Glutamatergic neuron (in vitro differentiated cells): ENCODE results near the gene ERICH6B. TPM values are rescaled to one million over a fixed set of nuclear protein-coding genes. Genes with fewer than 3 reads are reported as not detected.
"Not testable (repeated sequence)": the region's sequence is repeated elsewhere in the genome, so short reads cannot be mapped to it uniquely, and the experiment has no call there.

Experiments used
- DNase-seq: peaks from one replicate; pipeline ENCODE4 v3.0.0; 2022
- H3K27ac Mint-ChIP-seq: one replicate; pipeline ENCODE4 v1.8.0; 2020; ENCODE audit warnings: mild to moderate bottlenecking, mixed read lengths, inconsistent platforms; ENCODE audit not compliant: unreplicated experiment
- H3K27me3 Mint-ChIP-seq: one replicate; pipeline ENCODE4 v1.8.0; 2020; ENCODE audit warnings: mild to moderate bottlenecking, moderate library complexity, mixed read lengths, inconsistent platforms; ENCODE audit not compliant: unreplicated experiment
- H3K36me3 Mint-ChIP-seq: one replicate; pipeline ENCODE4 v1.8.0; 2020; ENCODE audit warnings: mild to moderate bottlenecking, mixed read lengths, inconsistent platforms; ENCODE audit not compliant: unreplicated experiment
- H3K4me1 Mint-ChIP-seq: one replicate; pipeline ENCODE4 v1.8.0; 2020; ENCODE audit warnings: mild to moderate bottlenecking, low read depth, mixed read lengths, inconsistent platforms; ENCODE audit not compliant: unreplicated experiment
- H3K4me3 Mint-ChIP-seq: one replicate; pipeline ENCODE4 v1.8.0; 2020; ENCODE audit warnings: mild to moderate bottlenecking, mixed read lengths, inconsistent platforms; ENCODE audit not compliant: unreplicated experiment
- H3K9me3 Mint-ChIP-seq: one replicate; pipeline ENCODE4 v1.8.0; 2020; ENCODE audit warnings: mild to moderate bottlenecking, moderate library complexity, mixed read lengths, inconsistent platforms; ENCODE audit not compliant: unreplicated experiment
- long read RNA-seq: library from polyadenylated mRNA; unstranded; transcript quantifications from one replicate; pipeline ENCODE4 v2.0.0, GENCODE V29; 2020; ENCODE audit not compliant: unreplicated experiment
- total RNA-seq: library from RNA; stranded (reverse); fragmentation: NEBNext Ultra II Directional; extraction: Animal tissue kit (Norgen Biotek cat#: 25700); gene quantifications from one replicate; pipeline ENCODE4 v1.2.1, GENCODE V29; 2021; ENCODE audit not compliant: unreplicated experiment
- TF ChIP-seq, protein P1 (sequence below): fragments of 200-600 bp; sonication (generic); IDR thresholded peaks from one replicate; pipeline ENCODE4 v1.5.0; 2021; ENCODE audit not compliant: partially characterized antibody, unreplicated experiment

ERICH6B gene
- not detected for total RNA-seq
- long read RNA-seq = 0 reads

GRCh38 chr13:45615501-45616101 is at the start of gene ERICH6B:
Gene ERICH6B, minus strand, starts transcription at chr13:45615739. Its CDS starts 18,734 bp downstream, at chr13:45597005.
- DNase-seq = peak; percentile 76
- TF ChIP-seq, protein P1, sequence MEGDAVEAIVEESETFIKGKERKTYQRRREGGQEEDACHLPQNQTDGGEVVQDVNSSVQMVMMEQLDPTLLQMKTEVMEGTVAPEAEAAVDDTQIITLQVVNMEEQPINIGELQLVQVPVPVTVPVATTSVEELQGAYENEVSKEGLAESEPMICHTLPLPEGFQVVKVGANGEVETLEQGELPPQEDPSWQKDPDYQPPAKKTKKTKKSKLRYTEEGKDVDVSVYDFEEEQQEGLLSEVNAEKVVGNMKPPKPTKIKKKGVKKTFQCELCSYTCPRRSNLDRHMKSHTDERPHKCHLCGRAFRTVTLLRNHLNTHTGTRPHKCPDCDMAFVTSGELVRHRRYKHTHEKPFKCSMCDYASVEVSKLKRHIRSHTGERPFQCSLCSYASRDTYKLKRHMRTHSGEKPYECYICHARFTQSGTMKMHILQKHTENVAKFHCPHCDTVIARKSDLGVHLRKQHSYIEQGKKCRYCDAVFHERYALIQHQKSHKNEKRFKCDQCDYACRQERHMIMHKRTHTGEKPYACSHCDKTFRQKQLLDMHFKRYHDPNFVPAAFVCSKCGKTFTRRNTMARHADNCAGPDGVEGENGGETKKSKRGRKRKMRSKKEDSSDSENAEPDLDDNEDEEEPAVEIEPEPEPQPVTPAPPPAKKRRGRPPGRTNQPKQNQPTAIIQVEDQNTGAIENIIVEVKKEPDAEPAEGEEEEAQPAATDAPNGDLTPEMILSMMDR = no peak
- peaks cover 12% of the 10 kb centered on the region for H3K36me3 Mint-ChIP-seq
- peaks cover 5% of the 10 kb centered on the region for H3K4me1 Mint-ChIP-seq
- peak within 1 kb of the TSS; percentile 78 for H3K27ac Mint-ChIP-seq
- H3K9me3 Mint-ChIP-seq = peaks cover 6% of the 10 kb centered on the region
- peak within 1 kb of the TSS; percentile 82 for H3K4me3 Mint-ChIP-seq
- peaks cover 5% of the 10 kb centered on the region for H3K27me3 Mint-ChIP-seq

DNA sequence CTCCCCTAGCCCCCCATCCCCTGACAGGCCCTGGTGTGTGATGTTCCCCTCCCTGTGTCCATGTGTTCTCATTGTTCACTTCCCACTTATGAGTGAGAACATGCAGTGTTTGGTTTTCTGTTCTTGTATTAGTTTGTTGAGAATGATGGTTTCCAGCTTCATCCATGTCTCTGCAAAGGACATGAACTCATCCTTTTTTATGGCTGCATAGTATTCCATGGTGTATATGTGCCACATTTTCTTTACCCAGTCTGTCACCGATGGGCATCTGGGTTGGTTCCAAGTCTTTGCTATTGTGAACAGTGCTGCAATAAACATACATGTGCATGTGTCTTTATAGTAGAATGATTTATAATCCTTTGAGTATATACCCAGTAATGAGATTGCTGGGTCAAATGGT is 47.4 kb upstream of the ERICH6B start:
- not testable (repeated sequence) for H3K4me1 Mint-ChIP-seq, H3K27ac Mint-ChIP-seq, H3K36me3 Mint-ChIP-seq, H3K27me3 Mint-ChIP-seq, DNase-seq, H3K4me3 Mint-ChIP-seq, H3K9me3 Mint-ChIP-seq

- Mint-ChIP-seq H3K27me3 (no peaks in the 10 kb centered on the region), H3K27ac (no peak overlapping the region), H3K4me1 (no peaks in the 10 kb centered on the region), H3K36me3 (no peaks in the 10 kb centered on the region), H3K4me3 (no peak overlapping the region), H3K9me3 (no peaks in the 10 kb centered on the region)
- TF ChIP-seq, protein P1 = no peak
- no peak for DNase-seq
These were observed 46.6 kb upstream of the ERICH6B start for GRCh38 chr13:45662162-45662561.

- H3K27me3 Mint-ChIP-seq, H3K4me3 Mint-ChIP-seq, H3K4me1 Mint-ChIP-seq, H3K36me3 Mint-ChIP-seq, DNase-seq, H3K9me3 Mint-ChIP-seq, H3K27ac Mint-ChIP-seq: not testable (repeated sequence)
These were observed 44.9 kb upstream of the ERICH6B start for GRCh38 chr13:45660458-45660857.

DNA sequence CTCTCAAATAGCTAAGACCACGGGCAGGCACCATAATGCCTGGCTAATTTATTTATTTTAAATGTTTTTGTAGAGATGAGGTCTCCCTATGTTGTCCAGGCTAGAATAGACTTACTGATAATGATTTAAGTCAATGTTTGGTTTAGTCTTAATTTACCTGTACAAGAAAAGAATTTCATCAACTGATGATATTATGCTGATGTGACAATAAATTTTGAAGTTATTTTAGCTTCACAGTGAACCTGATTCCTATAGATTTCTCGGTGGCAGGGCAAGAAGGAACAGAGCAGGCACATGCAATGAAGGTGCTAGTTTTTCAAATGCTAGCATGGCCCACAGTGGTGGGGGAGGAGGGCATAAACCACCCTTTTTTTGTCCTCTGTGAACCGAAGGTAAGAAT is 44.0 kb upstream of the ERICH6B start:
- H3K9me3 Mint-ChIP-seq = no peaks in the 10 kb centered on the region
- H3K27ac Mint-ChIP-seq = no peak overlapping the region
- H3K4me3 Mint-ChIP-seq = no peak overlapping the region
- no peaks in the 10 kb centered on the region for H3K36me3 Mint-ChIP-seq
- TF ChIP-seq, protein P1 = no peak
- no peaks in the 10 kb centered on the region for H3K27me3 Mint-ChIP-seq
- no peaks in the 10 kb centered on the region for H3K4me1 Mint-ChIP-seq
- DNase-seq = no peak

DNA sequence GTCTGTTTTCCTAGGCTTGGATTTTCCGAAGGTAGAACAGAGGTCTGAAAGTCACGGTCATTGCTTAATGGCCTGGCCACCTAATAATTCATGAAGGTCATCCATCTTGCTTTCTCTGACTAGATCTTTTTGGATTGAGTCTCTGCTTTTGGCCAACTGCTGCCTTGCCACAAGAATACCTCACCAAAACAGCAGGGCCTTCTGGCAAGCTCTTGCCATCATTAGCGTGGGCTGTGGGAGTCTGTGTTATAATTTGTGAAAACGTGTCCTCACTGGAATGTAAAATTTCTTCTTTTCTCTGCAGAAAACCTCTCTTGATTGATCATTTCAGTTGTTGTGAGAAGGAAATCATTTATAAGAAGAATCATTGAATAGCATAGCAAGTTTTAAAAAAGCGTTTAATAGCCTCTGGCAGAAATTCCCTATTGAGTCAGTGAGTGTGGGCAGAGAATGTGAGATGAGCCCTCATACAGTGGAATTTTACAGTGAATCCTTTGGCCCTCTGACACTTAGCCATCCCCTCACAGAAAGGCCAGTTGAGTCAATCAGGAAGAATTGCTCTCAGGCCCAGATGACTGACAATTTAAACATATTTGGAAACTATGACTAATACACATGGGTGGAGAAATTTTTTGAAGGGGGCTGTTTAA is 43.2 kb upstream of the ERICH6B start:
- Mint-ChIP-seq H3K27ac (no peak overlapping the region), H3K9me3 (no peaks in the 10 kb centered on the region), H3K36me3 (no peaks in the 10 kb centered on the region), H3K4me3 (no peak overlapping the region), H3K4me1 (no peaks in the 10 kb centered on the region), H3K27me3 (no peaks in the 10 kb centered on the region)
- DNase-seq = no peak
- TF ChIP-seq, protein P1 = no peak
